WERI-Rb-1 (cell line): Measurements from ENCODE around the gene SEMA3G.

Experiments
- DNase-seq: peaks from one replicate; pipeline ENCODE4 v3.0.0-alpha.2; 2020
- H3K27ac ChIP-seq: fragments of 250-450 bp; sonication (Bioruptor Pico); 2 replicates; pipeline ENCODE4 v1.5.1; 2020; ENCODE audit warnings: mild to moderate bottlenecking, moderate library complexity
- H3K27me3 ChIP-seq: fragments of 250-450 bp; sonication (Bioruptor Pico); 2 replicates; pipeline ENCODE4 v1.5.1; 2021; ENCODE audit warnings: mild to moderate bottlenecking, low read depth, moderate library complexity; ENCODE audit not compliant: insufficient read depth, severe bottlenecking
- H3K36me3 ChIP-seq: fragments of 250-450 bp; sonication (Bioruptor Pico); 2 replicates; pipeline ENCODE4 v1.5.1; 2020; ENCODE audit warnings: mild to moderate bottlenecking, moderate library complexity
- H3K4me3 ChIP-seq: 2 replicates; pipeline ENCODE4 v1.5.1; 2011; ENCODE audit warnings: low read depth, mild to moderate bottlenecking, control low read depth, low read length
- H3K9me3 ChIP-seq: fragments of 250-450 bp; sonication (Bioruptor Pico); 2 replicates; pipeline ENCODE4 v1.5.1; 2021; ENCODE audit warnings: mild to moderate bottlenecking, moderate library complexity; ENCODE audit not compliant: severe bottlenecking
- TF ChIP-seq, protein P1 (sequence below): IDR thresholded peaks from 2 replicates; pipeline ENCODE4 v1.5.1; 2011; ENCODE audit warnings: low read depth, mild to moderate bottlenecking, control low read depth, inconsistent platforms, low read length

SEMA3G gene

GRCh38 chr3:52446631-52447511 is 2.0 kb upstream of the SEMA3G start:
- TF ChIP-seq, protein P1, sequence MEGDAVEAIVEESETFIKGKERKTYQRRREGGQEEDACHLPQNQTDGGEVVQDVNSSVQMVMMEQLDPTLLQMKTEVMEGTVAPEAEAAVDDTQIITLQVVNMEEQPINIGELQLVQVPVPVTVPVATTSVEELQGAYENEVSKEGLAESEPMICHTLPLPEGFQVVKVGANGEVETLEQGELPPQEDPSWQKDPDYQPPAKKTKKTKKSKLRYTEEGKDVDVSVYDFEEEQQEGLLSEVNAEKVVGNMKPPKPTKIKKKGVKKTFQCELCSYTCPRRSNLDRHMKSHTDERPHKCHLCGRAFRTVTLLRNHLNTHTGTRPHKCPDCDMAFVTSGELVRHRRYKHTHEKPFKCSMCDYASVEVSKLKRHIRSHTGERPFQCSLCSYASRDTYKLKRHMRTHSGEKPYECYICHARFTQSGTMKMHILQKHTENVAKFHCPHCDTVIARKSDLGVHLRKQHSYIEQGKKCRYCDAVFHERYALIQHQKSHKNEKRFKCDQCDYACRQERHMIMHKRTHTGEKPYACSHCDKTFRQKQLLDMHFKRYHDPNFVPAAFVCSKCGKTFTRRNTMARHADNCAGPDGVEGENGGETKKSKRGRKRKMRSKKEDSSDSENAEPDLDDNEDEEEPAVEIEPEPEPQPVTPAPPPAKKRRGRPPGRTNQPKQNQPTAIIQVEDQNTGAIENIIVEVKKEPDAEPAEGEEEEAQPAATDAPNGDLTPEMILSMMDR = peak; percentile 99
- Histone ChIP-seq H3K27ac (peak overlapping the region; percentile 1; the same call in 1 of the 2 replicates), H3K36me3 (no peaks in the 10 kb centered on the region), H3K9me3 (no peaks in the 10 kb centered on the region), H3K4me3 (no peak overlapping the region), H3K27me3 (no peaks in the 10 kb centered on the region)
- peak; percentile 76 for DNase-seq

- Histone ChIP-seq H3K9me3 (no peaks in the 10 kb centered on the region), H3K27me3 (no peaks in the 10 kb centered on the region), H3K4me3 (no peak overlapping the region), H3K27ac (peak overlapping the region; percentile 1; the same call in 1 of the 2 replicates), H3K36me3 (no peaks in the 10 kb centered on the region)
- DNase-seq = no peak
- TF ChIP-seq, protein P1 = no peak
Measured at GRCh38 chr3:52446042-52446441, 1.1 kb upstream of the SEMA3G start.

DNA sequence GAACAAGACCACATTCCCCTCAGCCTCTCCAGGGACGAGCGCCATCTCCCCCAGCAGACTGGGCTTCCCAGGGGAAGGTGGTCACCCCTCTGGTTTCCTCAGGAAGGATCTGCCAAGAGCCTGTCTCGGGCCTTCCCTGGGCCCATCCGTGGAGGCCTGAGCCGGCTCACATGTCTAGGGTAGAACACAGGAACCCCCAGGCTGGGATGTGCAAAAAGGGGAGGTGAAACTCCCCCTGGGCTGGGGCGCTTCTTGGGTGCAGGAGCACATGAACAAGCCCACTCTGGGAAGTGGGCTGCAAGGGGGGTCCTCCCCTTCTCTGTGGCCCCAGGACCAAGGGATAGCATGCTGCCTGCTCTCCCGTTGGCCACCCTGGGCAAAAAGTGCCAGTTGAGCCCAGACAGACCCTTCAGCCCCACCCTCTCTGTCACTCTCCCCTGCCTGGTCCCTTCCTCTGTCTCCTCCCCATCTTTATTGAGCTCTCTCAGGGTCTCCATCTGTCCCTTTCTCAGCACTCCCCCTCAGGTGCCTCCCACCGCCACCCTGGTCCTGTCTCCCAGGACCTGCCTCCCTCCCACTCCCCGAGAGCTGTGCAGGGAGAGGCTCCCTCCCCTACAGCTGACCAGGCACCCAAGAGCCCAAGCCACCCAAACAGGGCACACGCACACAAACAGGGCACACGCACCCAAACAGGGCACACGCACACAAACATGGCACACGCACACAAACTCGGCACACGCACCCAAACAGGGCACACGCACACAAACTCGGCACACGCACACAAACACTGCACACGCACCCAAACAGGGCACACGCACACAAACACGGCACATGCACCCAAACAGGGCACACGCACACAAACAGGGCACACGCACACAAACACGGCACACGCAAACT is 864 bp downstream of the SEMA3G start:
- TF ChIP-seq, protein P1 = no peak
- no peak for DNase-seq
- Histone ChIP-seq H3K27ac (no peak overlapping the region), H3K27me3 (no peaks in the 10 kb centered on the region), H3K36me3 (no peaks in the 10 kb centered on the region), H3K9me3 (no peaks in the 10 kb centered on the region), H3K4me3 (peak overlapping the region; percentile 42; the same call in 1 of the 2 replicates)

GRCh38 chr3:52443268-52443610 is 1.7 kb downstream of the SEMA3G start:
- Histone ChIP-seq H3K9me3 (no peaks in the 10 kb centered on the region), H3K36me3 (no peaks in the 10 kb centered on the region), H3K27ac (no peak overlapping the region), H3K4me3 (no peak overlapping the region), H3K27me3 (no peaks in the 10 kb centered on the region)
- TF ChIP-seq, protein P1 = no peak
- DNase-seq = no peak

DNA sequence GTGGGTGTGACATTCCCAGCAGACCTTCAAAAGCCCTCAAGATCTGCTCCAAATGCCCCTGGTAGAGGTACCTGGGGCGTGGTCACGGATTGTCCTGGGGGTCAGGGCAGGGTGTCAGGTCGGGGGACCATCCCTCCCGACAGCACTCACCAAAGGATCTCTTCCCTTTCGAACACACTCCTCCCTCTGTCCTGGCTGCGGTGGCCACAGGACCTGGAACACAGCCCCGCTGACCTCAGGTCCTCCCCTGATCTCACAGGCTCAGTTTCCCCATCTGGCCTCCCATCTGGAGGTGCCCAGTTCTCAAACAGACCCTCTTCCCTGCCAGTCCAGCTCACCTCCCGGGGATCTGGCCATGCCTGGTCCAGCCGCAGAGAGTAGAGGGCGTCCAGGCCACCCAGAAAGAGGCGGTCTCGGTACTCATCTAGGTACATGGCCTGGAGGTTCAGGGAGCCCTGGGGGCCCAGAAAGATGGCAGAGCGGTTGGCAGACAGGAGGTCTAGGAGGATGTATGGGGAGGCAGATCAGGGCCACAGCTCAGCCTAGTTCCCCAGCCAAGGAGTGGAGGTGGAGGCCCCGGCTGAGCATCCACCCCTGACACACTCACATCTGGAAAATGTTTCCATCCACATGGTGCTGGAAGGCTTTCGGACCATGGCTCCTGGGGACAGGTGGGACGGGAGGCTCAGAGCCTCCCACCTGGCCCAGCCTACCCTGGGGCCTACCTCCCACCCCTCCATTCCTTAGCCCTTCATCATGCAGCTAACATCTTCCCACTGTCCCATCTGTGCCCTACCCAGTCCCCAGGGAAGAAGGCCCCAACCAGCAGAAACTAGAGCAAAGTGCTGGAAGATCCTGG is 2.3 kb downstream of the SEMA3G start:
- no peak overlapping the region for H3K27ac ChIP-seq

More for the DNA sequence above, 2.3 kb downstream of the SEMA3G start:
- Histone ChIP-seq H3K36me3 (no peaks in the 10 kb centered on the region), H3K4me3 (no peak overlapping the region), H3K27me3 (no peaks in the 10 kb centered on the region), H3K9me3 (no peaks in the 10 kb centered on the region)
- TF ChIP-seq, protein P1 = no peak
- DNase-seq = no peak
